GM12878 (cell line): Measurements from ENCODE around the gene BCAT1. TPM values are rescaled to one million over a fixed set of nuclear protein-coding genes. Genes with fewer than 3 reads are reported as not detected.
A peak's percentile ranks its signal among the peaks of the same experiment; 100 is the strongest.

Experiments used
- BCL3 ChIP-seq: IDR thresholded peaks from 2 replicates; pipeline ENCODE4 v1.6.1; 2011; ENCODE audit warnings: borderline replicate concordance, low read depth, mild to moderate bottlenecking, moderate library complexity, low read length; ENCODE audit not compliant: insufficient read depth, poor library complexity, severe bottlenecking
- CHD4 ChIP-seq: fragments of 200-600 bp; sonication (generic); IDR thresholded peaks from 2 replicates; pipeline ENCODE4 v1.6.1; 2016; ENCODE audit warnings: mild to moderate bottlenecking
- CUX1 ChIP-seq: IDR thresholded peaks from 2 replicates; pipeline ENCODE4 v1.6.1; 2012; ENCODE audit warnings: improper control_type of control experiment, low read depth, low read length; ENCODE audit not compliant: insufficient replicate concordance
- E2F4 ChIP-seq: IDR thresholded peaks from 2 replicates; pipeline ENCODE4 v1.6.1; 2012; ENCODE audit warnings: low read depth, low read length, improper control_type of control experiment
- ESRRA ChIP-seq: IDR thresholded peaks from 2 replicates; pipeline ENCODE4 v1.6.1; 2012; ENCODE audit warnings: mild to moderate bottlenecking, low read length, improper control_type of control experiment
- HCFC1 ChIP-seq: fragments of 150-350 bp; IDR thresholded peaks from 2 replicates; pipeline ENCODE4 v1.6.1; 2014; ENCODE audit warnings: low read length
- IRF5 ChIP-seq: fragments of 450-650 bp; IDR thresholded peaks from 2 replicates; pipeline ENCODE4 v1.6.1; 2017; ENCODE audit warnings: borderline replicate concordance
- NBN ChIP-seq: fragments of 450-650 bp; IDR thresholded peaks from 2 replicates; pipeline ENCODE4 v1.6.1; 2016
- NR2C1 ChIP-seq: fragments of 450-650 bp; IDR thresholded peaks from 2 replicates; pipeline ENCODE4 v1.6.1; 2017; ENCODE audit warnings: antibody characterized with exemption, mild to moderate bottlenecking, moderate library complexity
- PML ChIP-seq: IDR thresholded peaks from 2 replicates; pipeline ENCODE4 v1.6.1; 2012; ENCODE audit warnings: low read length, inconsistent platforms
- POLR2AphosphoS2 ChIP-seq: IDR thresholded peaks from 2 replicates; pipeline ENCODE4 v1.6.1; 2011; ENCODE audit warnings: low read depth, mild to moderate bottlenecking, low read length, improper control_type of control experiment, moderate library complexity
- PRDM15 ChIP-seq: fragments of 450-650 bp; formaldehyde crosslinking; IDR thresholded peaks from 2 replicates; pipeline ENCODE4 v1.4.0; 2020; ENCODE audit warnings: mild to moderate bottlenecking, moderate library complexity
- SIN3A ChIP-seq: IDR thresholded peaks from 2 replicates; pipeline ENCODE4 v1.6.1; 2012; ENCODE audit warnings: low read depth, low read length, improper control_type of control experiment
- SP1 ChIP-seq: IDR thresholded peaks from one replicate; pipeline ENCODE4 v1.6.1; 2011; ENCODE audit warnings: low read depth, low read length
- USF1 ChIP-seq: IDR thresholded peaks from 2 replicates; pipeline ENCODE4 v1.6.1; 2011; ENCODE audit warnings: borderline replicate concordance, low read depth, mild to moderate bottlenecking, moderate library complexity, mixed read lengths, low read length; ENCODE audit not compliant: insufficient read depth; ENCODE audit errors: extremely low read length
- ZBED1 ChIP-seq: IDR thresholded peaks from 2 replicates; pipeline ENCODE4 v1.6.1; 2016; ENCODE audit warnings: borderline replicate concordance
- polyA plus RNA-seq, 11 experiments: library from polyadenylated mRNA; depleted of rRNA in 4 of 11; unstranded in 6 of 11; stranded (reverse) in 5 of 11; fragments of >200 nt; fragmentation: Nextera tagmentation in 4 of 11; fragmentation: Illumina TruSeq in 1 of 11; extraction: Ambion mirVana in 4 of 11; extraction: Trizol in 1 of 11; gene quantifications; 1 replicate in 1 of 11; 2 replicates in 10 of 11; pipeline versions ENCODE4 v1.2.1 to v1.2.3, GENCODE V29; 2011 to 2016; ENCODE audit warnings: inconsistent platforms in 2 of 11, missing spikeins in 2 of 11, low read depth in 1 of 11
- total RNA-seq, 4 experiments: library from RNA; depleted of rRNA in 3 of 4; stranded (reverse); fragments of >200 nt in 3 of 4; fragmentation: Illumina TruSeq in 1 of 4; extraction: Trizol in 1 of 4; gene quantifications; 2 replicates each; pipeline versions ENCODE4 v1.2.1 to v1.2.3, GENCODE V29; 2013 to 2021

BCAT1 gene
- total and polyA plus RNA-seq, 10 of the 15 experiments (the other 5 are each of a cell fraction or from before 2014, with no cell fraction given): 26.2 to 187 (median 81.9) TPM

- no peak for TF ChIP-seq CUX1
- TF ChIP-seq CHD4: no peak
- TF ChIP-seq NBN: peak; percentile 62; the same call in 1 of the 2 replicates
- no peak for TF ChIP-seq NR2C1
- TF ChIP-seq USF1: no peak
- no peak for TF ChIP-seq E2F4
- TF ChIP-seq ZBED1: peak; percentile 66; the same call in 1 of the 2 replicates
- 0 out of 2 replicates have a peak, but pooled peaks have one; percentile 50 for TF ChIP-seq PRDM15 (CRISPR knock-in tag)
- TF ChIP-seq SP1: peak; percentile 29
- no peak for TF ChIP-seq SIN3A
- no peak for TF ChIP-seq IRF5
- TF ChIP-seq ESRRA: no peak
- TF ChIP-seq BCL3: peak; percentile 83
- TF ChIP-seq HCFC1: no peak
- no peak for TF ChIP-seq PML
- no peak for TF ChIP-seq POLR2AphosphoS2
Measured at GRCh38 chr12:24950231-24950834, 1.4 kb upstream of the BCAT1 start (continued).
